C4-2B (cell line): Measurements from ENCODE around the gene OPCML.

Experiments used
- ZFX ChIP-seq: fragments of 450-650 bp; IDR thresholded peaks from 2 replicates; pipeline ENCODE4 v1.6.1; 2017
- TF ChIP-seq, protein P1 (sequence below): fragments of 450-650 bp; conservative IDR thresholded peaks from 2 replicates; pipeline ENCODE4 v1.5.1; 2017; ENCODE audit warnings: mild to moderate bottlenecking

DNA sequence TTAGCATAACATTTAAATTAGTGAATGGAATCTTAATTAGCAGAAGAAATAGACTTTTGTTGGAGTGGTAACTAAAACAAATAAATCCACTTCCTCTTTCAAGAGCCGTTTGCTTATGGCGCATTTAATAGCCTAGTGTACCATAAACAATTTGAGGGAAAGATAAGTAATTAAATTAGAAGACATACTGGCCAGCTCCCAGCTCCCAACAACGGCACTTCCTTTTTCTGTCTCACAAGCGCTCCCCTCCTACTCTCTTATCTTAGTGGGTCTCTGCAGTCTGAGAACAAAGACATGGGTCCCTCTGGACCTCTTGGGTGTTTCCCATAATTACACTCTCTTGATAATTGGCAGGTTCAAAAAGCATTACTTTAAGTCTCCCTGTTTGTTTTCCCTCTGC, 146.0 kb downstream of the OPCML start:
- TF ChIP-seq, protein P1, sequence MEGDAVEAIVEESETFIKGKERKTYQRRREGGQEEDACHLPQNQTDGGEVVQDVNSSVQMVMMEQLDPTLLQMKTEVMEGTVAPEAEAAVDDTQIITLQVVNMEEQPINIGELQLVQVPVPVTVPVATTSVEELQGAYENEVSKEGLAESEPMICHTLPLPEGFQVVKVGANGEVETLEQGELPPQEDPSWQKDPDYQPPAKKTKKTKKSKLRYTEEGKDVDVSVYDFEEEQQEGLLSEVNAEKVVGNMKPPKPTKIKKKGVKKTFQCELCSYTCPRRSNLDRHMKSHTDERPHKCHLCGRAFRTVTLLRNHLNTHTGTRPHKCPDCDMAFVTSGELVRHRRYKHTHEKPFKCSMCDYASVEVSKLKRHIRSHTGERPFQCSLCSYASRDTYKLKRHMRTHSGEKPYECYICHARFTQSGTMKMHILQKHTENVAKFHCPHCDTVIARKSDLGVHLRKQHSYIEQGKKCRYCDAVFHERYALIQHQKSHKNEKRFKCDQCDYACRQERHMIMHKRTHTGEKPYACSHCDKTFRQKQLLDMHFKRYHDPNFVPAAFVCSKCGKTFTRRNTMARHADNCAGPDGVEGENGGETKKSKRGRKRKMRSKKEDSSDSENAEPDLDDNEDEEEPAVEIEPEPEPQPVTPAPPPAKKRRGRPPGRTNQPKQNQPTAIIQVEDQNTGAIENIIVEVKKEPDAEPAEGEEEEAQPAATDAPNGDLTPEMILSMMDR: no peak
- TF ChIP-seq ZFX: no peak
